K562 (cell line): Measurements from ENCODE around the gene SLC49A3. TPM values are rescaled to one million over a fixed set of nuclear protein-coding genes. Genes with fewer than 3 reads are reported as not detected.

Experiments
- BHLHE40 ChIP-seq: IDR thresholded peaks from 2 replicates; pipeline ENCODE4 v1.6.1; 2011; ENCODE audit warnings: low read length, improper control_type of control experiment
- DACH1 ChIP-seq: fragments of 450-650 bp; IDR thresholded peaks from 2 replicates; pipeline ENCODE4 v1.6.1; 2018; ENCODE audit not compliant: partially characterized antibody
- DPF2 ChIP-seq: fragments of 450-650 bp; IDR thresholded peaks from 2 replicates; pipeline ENCODE4 v1.6.1; 2016
- FUS ChIP-seq: fragments of 200-400 bp; formaldehyde crosslinking; optimal IDR thresholded peaks from 2 replicates; pipeline ENCODE3; 2017; ENCODE audit warnings: low read depth, low read length
- GABPB2 ChIP-seq: fragments of 250-450 bp; sonication (Bioruptor Pico); conservative IDR thresholded peaks from 2 replicates; pipeline ENCODE4 v1.5.1; 2021; ENCODE audit warnings: mild to moderate bottlenecking
- HDAC2 ChIP-seq: fragments of 450-650 bp; IDR thresholded peaks from 2 replicates; pipeline ENCODE4 v1.6.1; 2016; ENCODE audit warnings: mild to moderate bottlenecking
- HDGF ChIP-seq: fragments of 450-650 bp; IDR thresholded peaks from 2 replicates; pipeline ENCODE4 v1.6.1; 2016
- HMG20A ChIP-seq: fragments of 450-650 bp; formaldehyde crosslinking; conservative IDR thresholded peaks from 2 replicates; pipeline ENCODE4 v1.4.0; 2020; ENCODE audit warnings: mild to moderate bottlenecking, mixed read lengths
- KAT8 ChIP-seq: fragments of 450-650 bp; IDR thresholded peaks from 2 replicates; pipeline ENCODE4 v1.6.1; 2016; ENCODE audit warnings: low read depth, mild to moderate bottlenecking
- KDM5B ChIP-seq: fragments of 200-600 bp; sonication (generic); IDR thresholded peaks from 2 replicates; pipeline ENCODE4 v1.6.1; 2012; ENCODE audit warnings: low read depth, mild to moderate bottlenecking, moderate library complexity, low read length, control low read depth, inconsistent platforms; ENCODE audit not compliant: insufficient replicate concordance
- MXI1 ChIP-seq: IDR thresholded peaks from 2 replicates; pipeline ENCODE4 v1.6.1; 2011; ENCODE audit warnings: low read depth, mild to moderate bottlenecking, improper control_type of control experiment, low read length
- MYNN ChIP-seq, 2 experiments: sonication (generic); formaldehyde crosslinking in 1 of 2; IDR thresholded peaks; 2 replicates each; pipeline versions ENCODE4 v1.5.0 to v1.6.1; 2016 to 2020; ENCODE audit warnings: antibody characterized with exemption in 1 of 2, missing genetic modification reagents in 1 of 2
- NCOA2 ChIP-seq, 2 experiments: fragments of 450-650 bp; IDR thresholded peaks; 2 replicates each; pipeline ENCODE4 v1.6.1; 2018; ENCODE audit warnings: mild to moderate bottlenecking in 2 of 2, moderate library complexity in 1 of 2; ENCODE audit not compliant: partially characterized antibody in 2 of 2
- PHF8 ChIP-seq: fragments of 200-600 bp; sonication (generic); IDR thresholded peaks from 2 replicates; pipeline ENCODE4 v1.6.1; 2012; ENCODE audit warnings: mixed run types, mild to moderate bottlenecking, inconsistent platforms, low read length, moderate library complexity, borderline replicate concordance
- POLR2A ChIP-seq: fragments of 450-650 bp; conservative IDR thresholded peaks from 2 replicates; pipeline ENCODE4 v1.6.1; 2016
- POLR2B ChIP-seq: fragments of 450-650 bp; IDR thresholded peaks from 2 replicates; pipeline ENCODE4 v1.6.1; 2018; ENCODE audit warnings: low read depth; ENCODE audit not compliant: partially characterized antibody
- SMARCA4 ChIP-seq: fragments of 450-650 bp; IDR thresholded peaks from 2 replicates; pipeline ENCODE4 v1.6.1; 2016
- WHSC1 ChIP-seq: IDR thresholded peaks from one replicate; pipeline ENCODE4 v1.6.1; 2012; ENCODE audit warnings: low read length, control low read depth, inconsistent platforms
- ZC3H8 ChIP-seq: fragments of 450-650 bp; IDR thresholded peaks from 2 replicates; pipeline ENCODE4 v1.6.1; 2017
- ZNF24 ChIP-seq: fragments of 450-650 bp; IDR thresholded peaks from 2 replicates; pipeline ENCODE4 v1.6.1; 2016
- ZNF639 ChIP-seq, 2 experiments: fragments of 200-800 bp in 1 of 2; sonication (Bioruptor generic) in 1 of 2; sonication (generic) in 1 of 2; formaldehyde crosslinking in 1 of 2; IDR thresholded peaks in 1 of 2; conservative IDR thresholded peaks in 1 of 2; 2 replicates each; pipeline versions ENCODE4 v1.5.0 to v1.6.1; 2016 to 2020; ENCODE audit warnings: missing compliant biosample characterization in 1 of 2, missing genetic modification characterization in 1 of 2, missing genetic modification reagents in 1 of 2
- ZNF699 ChIP-seq: fragments of 250-450 bp; sonication (Bioruptor Pico); IDR thresholded peaks from 2 replicates; pipeline ENCODE4 v1.8.0; 2021; ENCODE audit warnings: mild to moderate bottlenecking, moderate library complexity; ENCODE audit not compliant: insufficient replicate concordance
- polyA plus RNA-seq, 8 experiments: library from polyadenylated mRNA; depleted of rRNA in 4 of 8; stranded (reverse) in 5 of 8; unstranded in 3 of 8; fragments of >200 nt; fragmentation: Nextera tagmentation in 2 of 8; fragmentation: Illumina TruSeq in 1 of 8; extraction: Ambion mirVana in 2 of 8; extraction: Trizol in 1 of 8; gene quantifications; 2 replicates each; pipeline versions ENCODE4 v1.2.1 to v1.2.3, GENCODE V29; 2011 to 2014; ENCODE audit warnings: inconsistent platforms in 1 of 8, missing spikeins in 1 of 8
- total RNA-seq, 7 experiments: library from RNA; depleted of rRNA in 6 of 7; stranded (reverse); fragments of >200 nt in 6 of 7; fragmentation: Illumina TruSeq in 2 of 7; extraction: Trizol in 2 of 7; gene quantifications; 2 replicates each; pipeline versions ENCODE4 v1.2.1 to v1.2.3, GENCODE V29; 2011 to 2021; ENCODE audit warnings: low replicate concordance in 1 of 7
- TF ChIP-seq, protein P1 (sequence below): sonication (generic); formaldehyde crosslinking; IDR thresholded peaks from 2 replicates; pipeline ENCODE4 v1.8.1; 2022; ENCODE audit warnings: missing genetic modification reagents
- TF ChIP-seq, protein P2 (sequence below): fragments of 450-650 bp; IDR thresholded peaks from 2 replicates; pipeline ENCODE4 v1.6.1; 2018; ENCODE audit warnings: mild to moderate bottlenecking, low read depth; ENCODE audit not compliant: partially characterized antibody
- TF ChIP-seq, protein P3 (sequence below): fragments of 250-450 bp; sonication (Bioruptor Pico); IDR thresholded peaks from 2 replicates; pipeline ENCODE4 v1.8.0; 2021; ENCODE audit warnings: moderate library complexity, mild to moderate bottlenecking, inconsistent platforms
- TF ChIP-seq, protein P4 (sequence below): fragments of 450-650 bp; formaldehyde crosslinking; IDR thresholded peaks from 2 replicates; pipeline ENCODE4 v1.4.0; 2020; ENCODE audit warnings: mild to moderate bottlenecking, moderate library complexity

Gene SLC49A3
- total and polyA plus RNA-seq, 9 of the 15 experiments (the other 6 are each of a cell fraction or from before 2014, with no cell fraction given), result 0.24 to 0.41 TPM; not detected in 7

DNA sequence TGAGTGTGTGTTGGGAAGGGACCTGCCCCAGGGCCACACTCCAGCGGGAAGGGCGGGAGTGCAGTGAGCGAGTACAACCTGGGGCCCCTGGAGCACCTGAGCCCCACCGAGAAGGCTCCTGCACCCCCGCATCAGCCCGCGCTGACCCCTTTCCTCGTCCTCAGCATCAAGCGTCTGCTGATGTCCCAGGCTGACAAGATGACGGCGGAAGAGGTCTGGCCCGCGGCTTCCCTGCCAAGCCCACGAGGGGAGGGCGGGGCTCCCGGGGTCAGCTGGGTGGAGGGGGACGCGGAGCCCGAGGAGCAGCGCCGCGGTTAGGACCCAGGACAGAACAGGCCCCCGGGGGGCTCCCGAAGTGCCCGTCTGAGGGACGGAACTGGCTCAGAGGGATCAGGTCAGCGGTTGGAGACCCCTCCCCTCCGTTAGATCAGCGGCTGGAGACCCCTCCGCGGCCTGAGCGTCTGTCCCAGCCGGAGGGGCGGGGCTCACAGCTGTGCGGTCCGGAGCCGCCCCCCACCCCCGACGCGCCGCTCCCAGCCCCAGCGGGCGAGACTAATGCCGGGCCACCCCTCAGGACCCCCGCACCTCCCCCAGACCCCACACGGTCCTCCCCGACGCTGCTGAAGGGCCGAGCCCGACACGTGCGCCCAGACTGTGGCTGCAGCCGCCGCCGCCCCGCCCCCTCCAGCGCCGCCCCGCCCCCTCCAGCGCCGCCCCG lies 7.9 kb downstream of the SLC49A3 start (continued):
- no peak for TF ChIP-seq FUS
- TF ChIP-seq GABPB2 (CRISPR knock-in tag), result no peak
- no peak for TF ChIP-seq KAT8
- no peak; the same call in 1 of the 2 replicates for TF ChIP-seq BHLHE40
- no peak for TF ChIP-seq HMG20A (CRISPR knock-in tag)
- TF ChIP-seq, protein P1, sequence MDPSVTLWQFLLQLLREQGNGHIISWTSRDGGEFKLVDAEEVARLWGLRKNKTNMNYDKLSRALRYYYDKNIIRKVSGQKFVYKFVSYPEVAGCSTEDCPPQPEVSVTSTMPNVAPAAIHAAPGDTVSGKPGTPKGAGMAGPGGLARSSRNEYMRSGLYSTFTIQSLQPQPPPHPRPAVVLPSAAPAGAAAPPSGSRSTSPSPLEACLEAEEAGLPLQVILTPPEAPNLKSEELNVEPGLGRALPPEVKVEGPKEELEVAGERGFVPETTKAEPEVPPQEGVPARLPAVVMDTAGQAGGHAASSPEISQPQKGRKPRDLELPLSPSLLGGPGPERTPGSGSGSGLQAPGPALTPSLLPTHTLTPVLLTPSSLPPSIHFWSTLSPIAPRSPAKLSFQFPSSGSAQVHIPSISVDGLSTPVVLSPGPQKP (CRISPR knock-in tag), result no peak
- no peak for TF ChIP-seq MYNN (IDR thresholded peaks at IDR 0.05)
- no peak for TF ChIP-seq MYNN (CRISPR knock-in tag; IDR thresholded peaks at IDR 0.05)
- TF ChIP-seq POLR2A, result peak; percentile 59
- TF ChIP-seq, protein P2, sequence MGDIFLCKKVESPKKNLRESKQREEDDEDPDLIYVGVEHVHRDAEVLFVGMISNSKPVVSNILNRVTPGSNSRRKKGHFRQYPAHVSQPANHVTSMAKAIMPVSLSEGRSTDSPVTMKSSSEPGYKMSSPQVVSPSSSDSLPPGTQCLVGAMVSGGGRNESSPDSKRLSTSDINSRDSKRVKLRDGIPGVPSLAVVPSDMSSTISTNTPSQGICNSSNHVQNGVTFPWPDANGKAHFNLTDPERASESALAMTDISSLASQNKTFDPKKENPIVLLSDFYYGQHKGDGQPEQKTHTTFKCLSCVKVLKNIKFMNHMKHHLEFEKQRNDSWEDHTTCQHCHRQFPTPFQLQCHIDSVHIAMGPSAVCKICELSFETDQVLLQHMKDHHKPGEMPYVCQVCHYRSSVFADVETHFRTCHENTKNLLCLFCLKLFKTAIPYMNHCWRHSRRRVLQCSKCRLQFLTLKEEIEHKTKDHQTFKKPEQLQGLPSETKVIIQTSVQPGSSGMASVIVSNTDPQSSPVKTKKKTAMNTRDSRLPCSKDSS, result no peak
- peak; percentile 67; the same call in 1 of the 2 replicates for TF ChIP-seq MXI1
- TF ChIP-seq KDM5B, result peak; percentile 15
- TF ChIP-seq ZC3H8, result no peak
- TF ChIP-seq ZNF24, result no peak
- no peak for TF ChIP-seq ZNF699
- no peak for TF ChIP-seq POLR2B
- no peak for TF ChIP-seq DPF2
- TF ChIP-seq, protein P3, sequence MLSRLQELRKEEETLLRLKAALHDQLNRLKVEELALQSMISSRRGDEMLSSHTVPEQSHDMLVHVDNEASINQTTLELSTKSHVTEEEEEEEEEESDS (CRISPR knock-in tag), result no peak
- no peak for TF ChIP-seq NCOA2 (IDR thresholded peaks at IDR 0.05; ENCODE audit: partially characterized antibody in 2 of 2)
- no peak for TF ChIP-seq WHSC1
- TF ChIP-seq, protein P4, sequence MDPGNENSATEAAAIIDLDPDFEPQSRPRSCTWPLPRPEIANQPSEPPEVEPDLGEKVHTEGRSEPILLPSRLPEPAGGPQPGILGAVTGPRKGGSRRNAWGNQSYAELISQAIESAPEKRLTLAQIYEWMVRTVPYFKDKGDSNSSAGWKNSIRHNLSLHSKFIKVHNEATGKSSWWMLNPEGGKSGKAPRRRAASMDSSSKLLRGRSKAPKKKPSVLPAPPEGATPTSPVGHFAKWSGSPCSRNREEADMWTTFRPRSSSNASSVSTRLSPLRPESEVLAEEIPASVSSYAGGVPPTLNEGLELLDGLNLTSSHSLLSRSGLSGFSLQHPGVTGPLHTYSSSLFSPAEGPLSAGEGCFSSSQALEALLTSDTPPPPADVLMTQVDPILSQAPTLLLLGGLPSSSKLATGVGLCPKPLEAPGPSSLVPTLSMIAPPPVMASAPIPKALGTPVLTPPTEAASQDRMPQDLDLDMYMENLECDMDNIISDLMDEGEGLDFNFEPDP (CRISPR knock-in tag), result no peak
- peak; percentile 43; the same call in 1 of the 2 replicates for TF ChIP-seq HDAC2
- TF ChIP-seq SMARCA4, result no peak
- TF ChIP-seq PHF8, result peak; percentile 34; the same call in 1 of the 2 replicates
- TF ChIP-seq ZNF639 (CRISPR knock-in tag; conservative IDR thresholded peaks at IDR 0.05 in 1 of 2, IDR thresholded peaks at IDR 0.05 in 1 of 2), result no peak
- TF ChIP-seq DACH1, result peak; percentile 67
- no peak for TF ChIP-seq HDGF
